HG03045 (cell line): ENCODE results near the gene GLT6D1.
"Not testable (repeated sequence)": the region's sequence is repeated elsewhere in the genome, so short reads cannot be mapped to it uniquely, and the experiment has no call there.

Experiments
- ATAC-seq: cut with Tn5 transposase; IDR thresholded peaks from one replicate; pipeline ENCODE4 v1.9.1; 2021; ENCODE audit warnings: mild to moderate bottlenecking, moderate library complexity; ENCODE audit not compliant: unreplicated experiment

GLT6D1 gene

GRCh38 chr9:135665795-135666189 is 26.5 kb upstream of the GLT6D1 start:
- ATAC-seq, result no peak

GRCh38 chr9:135664801-135665794 is 25.8 kb upstream of the GLT6D1 start:
- no peak for ATAC-seq

DNA sequence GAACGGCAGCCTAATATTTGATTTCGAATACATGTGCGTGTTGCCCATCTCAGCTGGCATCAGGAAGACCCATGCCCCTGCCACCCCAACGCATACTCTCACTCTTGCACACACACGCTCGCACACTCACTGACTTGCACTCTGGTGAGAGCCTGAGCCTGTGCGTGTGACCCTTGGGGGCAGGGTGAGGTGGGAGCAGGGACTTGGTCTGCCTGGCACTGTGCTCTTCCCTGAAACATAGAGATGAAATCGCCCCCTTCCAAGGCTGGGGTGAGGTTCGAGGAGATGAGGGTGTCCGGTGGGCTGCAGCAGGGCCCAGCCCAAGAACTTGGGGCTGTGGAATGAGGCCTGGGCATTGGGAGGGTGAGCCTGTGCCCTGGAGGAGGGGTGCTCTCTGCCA is 24.9 kb upstream of the GLT6D1 start:
- ATAC-seq, result no peak

GRCh38 chr9:135663857-135664256 is 24.5 kb upstream of the GLT6D1 start:
- no peak for ATAC-seq

DNA sequence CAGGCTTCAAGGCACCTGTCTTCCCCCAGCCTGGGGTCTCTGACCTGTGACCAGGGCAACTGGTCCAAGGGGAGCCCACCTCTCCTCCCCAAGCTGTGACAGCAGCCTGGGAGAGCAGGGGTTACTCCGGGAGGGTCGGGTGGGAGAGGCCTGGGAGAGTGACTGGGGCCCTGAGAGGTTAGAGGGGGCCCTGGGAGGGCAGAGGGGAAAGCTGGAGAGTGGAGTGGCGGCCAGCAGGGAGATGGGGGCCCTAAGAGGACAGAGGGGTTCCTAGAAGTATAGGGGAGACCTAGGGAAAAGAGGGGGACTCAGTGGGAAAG is 24.1 kb upstream of the GLT6D1 start:
- ATAC-seq, result no peak

- no peak for ATAC-seq
Measured at GRCh38 chr9:135662758-135663450, 23.6 kb upstream of the GLT6D1 start, which contains the start of gene LCN9. Gene LCN9 (plus strand): TSS chr9:135663309. CDS start chr9:135663322, 13 bp downstream.

- no peak for ATAC-seq
Measured at GRCh38 chr9:135661816-135662560, 22.6 kb upstream of the GLT6D1 start.

GRCh38 chr9:135660407-135660806 is 21.1 kb upstream of the GLT6D1 start:
- no peak for ATAC-seq

DNA sequence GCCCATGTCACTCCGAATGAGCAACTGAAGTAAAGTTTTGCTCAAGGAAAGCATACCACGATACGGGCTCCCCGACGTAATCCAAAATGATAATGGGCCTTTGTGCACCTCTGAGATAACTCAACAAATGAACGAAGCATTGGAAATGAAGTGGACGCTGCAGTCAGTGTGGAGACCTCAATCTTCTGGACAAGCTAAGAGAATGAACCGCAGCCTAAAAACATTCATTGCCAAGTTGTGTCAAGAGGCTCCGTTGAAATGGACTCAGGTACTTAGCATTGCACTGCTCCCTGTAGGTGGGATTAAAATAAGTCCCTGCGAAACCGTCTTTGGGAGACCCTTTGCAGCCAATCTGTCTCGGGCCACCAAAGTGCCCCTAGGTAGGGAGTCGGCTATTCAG is 19.9 kb upstream of the GLT6D1 start:
- ATAC-seq, result no peak

DNA sequence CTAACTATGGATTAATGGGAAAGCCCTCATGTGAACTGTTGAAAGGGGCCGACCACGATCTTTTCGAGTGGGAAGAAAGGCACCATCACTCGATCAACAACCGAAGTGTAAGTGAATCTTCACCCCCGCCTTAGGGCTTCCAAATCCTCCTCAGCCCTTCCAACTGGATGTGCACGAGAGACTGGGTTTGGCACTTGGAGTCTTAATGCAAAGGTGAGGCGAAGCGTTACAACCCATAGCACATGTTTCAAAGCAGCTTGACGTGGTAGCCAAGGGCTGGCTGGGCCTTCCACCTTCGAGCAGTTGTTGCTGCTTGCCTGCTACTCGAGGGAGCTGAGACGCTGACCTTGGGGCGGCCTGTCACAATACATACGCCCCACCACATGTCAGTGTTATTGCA is 18.1 kb upstream of the GLT6D1 start:
- no peak for ATAC-seq

DNA sequence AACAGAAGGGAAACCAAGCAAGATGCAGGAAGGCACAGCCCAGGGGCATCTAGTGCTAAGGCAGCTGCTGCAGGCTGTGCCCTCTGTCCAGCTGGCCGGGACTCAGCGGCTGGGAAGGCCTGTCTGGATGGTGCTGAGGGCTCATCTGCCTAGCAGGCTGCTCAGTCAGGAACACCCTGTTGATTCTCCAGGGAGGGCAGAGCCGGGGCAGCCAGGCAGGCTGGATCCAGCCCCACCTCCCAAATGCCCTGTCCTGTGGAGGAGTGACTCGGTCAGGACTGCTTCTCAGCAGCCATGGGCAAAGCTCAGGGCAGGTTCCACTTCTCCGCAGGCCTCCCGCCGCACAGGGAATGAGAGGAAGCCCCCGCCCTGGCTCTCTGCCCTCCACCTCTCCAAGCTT is 16.0 kb upstream of the GLT6D1 start:
- no peak for ATAC-seq

DNA sequence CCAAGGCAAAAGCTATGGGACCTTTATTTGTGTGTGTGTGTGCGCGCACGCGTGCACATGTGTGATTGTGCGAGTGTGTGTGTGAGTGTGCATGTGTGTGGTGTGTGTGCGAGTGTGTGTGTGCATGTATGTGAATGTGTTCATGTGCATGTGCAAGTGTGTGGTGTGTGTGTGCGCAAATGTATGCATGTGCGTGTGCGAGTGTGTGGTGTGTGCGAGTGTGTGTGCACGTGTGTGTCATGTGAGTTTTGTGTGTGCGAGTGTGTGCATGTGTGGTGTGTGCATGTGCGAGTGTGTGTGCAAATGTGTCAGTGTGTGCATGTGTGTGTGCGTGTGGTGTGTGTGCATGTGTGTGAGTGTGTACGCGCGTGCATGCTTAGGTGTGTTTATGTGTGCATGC is 11.1 kb upstream of the GLT6D1 start:
- no peak for ATAC-seq

DNA sequence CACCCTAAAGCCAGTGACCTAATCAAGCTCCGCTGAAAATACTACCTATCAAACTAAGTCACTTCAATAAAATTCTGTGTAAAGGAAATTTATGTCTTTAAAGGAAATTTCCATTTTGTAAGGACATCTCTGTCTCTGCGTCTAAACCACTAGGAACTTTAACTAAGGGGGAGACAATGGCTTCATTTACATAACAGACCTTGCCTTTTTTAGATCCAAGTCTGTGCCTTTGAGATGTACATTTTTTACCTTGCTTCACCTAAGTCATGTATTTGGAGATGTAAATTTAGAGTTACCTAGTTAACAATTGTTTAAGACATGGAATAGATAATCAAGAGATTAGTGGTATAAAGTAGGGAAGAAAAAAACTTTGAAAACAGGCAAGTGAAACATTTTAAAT is 10.2 kb upstream of the GLT6D1 start:
- no peak for ATAC-seq

DNA sequence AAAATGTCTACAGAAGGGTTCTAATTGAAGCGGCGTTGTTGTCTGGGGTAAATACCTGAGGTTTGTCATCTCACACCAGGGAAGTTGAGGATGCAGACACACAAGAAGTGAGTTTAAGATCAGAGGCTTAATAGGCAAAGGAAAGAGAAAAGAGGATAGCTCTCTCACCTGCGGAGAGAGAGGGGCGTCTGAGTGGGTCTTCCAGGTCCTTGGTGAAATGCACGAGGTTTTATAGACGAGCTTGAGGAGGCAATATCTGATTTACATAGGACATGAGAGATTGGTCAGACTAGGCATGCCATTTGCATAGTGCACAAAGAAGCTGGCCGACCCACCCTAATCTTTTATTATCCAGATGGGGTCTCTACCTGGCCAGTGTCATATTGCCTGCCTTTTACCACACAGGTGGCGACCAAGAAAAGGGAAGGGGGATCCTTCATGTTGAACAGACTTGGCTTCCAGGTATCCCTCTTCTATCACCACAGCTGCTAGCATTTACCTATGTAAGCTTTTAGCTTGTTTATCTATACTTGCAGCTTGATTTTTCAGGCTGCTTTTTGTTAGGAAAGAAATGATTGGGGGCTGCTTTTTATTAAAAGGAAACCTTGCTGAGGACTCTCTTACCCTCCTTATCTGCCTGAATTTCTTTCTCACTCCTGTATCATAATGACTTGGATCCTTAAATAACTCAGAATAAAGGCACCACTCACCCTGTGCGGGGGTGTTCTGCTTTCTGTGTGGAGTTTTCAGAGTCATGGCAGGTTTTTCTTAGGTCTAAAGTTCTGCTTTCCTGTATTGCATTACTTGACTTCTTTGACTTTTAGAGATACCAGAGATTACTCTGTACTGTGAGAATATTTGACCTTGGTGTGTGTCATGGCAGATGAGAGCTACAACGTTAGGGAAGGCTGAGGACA is 9.4 kb upstream of the GLT6D1 start:
- ATAC-seq, result no peak

DNA sequence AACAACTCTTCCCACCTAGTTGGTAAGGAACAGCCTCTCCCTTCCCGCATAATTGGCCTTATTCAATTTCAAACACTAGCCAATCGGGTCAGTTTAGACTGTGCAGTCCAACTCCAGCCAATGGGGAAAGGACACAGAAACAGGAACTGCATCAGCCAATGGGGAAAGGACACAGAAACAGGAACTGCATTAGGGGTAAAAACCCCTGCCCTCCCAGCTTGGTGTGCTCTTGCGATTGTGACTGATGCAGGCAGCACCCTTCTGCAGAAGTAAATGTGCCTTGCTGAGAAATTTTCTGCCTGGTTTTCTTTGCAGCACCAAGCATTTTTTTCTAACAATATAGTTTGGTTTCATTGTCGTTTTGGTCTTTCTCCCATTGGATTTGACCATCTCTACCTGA is 8.5 kb upstream of the GLT6D1 start:
- ATAC-seq, result no peak

DNA sequence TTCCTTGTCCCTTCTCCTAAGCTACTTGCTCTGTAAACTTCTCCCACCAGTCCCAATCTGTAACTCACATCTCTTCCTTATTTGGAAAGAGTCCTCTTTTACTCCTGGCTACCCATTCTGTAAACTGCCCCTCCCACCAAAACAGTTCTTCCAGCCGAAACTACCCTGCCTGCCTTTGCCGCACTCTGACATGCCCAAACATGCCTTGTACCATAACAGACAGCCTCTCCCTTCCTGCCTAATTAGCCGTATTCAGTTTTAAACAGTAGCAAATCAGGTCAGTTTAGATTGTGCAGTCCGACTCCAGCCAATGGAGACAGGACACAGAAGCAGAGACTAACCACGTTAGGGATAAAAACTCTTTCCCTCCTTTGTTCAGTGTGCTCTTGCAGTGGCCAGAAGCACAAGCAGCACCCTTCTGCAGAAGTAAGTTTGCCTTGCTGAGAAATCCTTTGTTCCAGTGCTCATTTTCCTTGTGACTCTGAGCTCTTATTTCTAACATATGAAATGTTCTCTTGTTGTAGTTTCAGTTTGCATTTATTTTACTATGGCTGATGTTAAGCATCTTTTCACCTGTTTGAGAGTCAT is 5.4 kb upstream of the GLT6D1 start:
- ATAC-seq, result no peak

GRCh38 chr9:135641745-135642144 is 2.4 kb upstream of the GLT6D1 start:
- no peak for ATAC-seq

- ATAC-seq, result no peak
Measured at GRCh38 chr9:135641047-135641446, 1.7 kb upstream of the GLT6D1 start.

GRCh38 chr9:135636930-135637530 is 2.3 kb downstream of the GLT6D1 start:
- not testable (repeated sequence) for ATAC-seq

GRCh38 chr9:135632841-135633240 is 6.5 kb downstream of the GLT6D1 start:
- ATAC-seq, result no peak
